Measurements from ENCODE around the gene IL1RAPL1. TPM values are rescaled to one million over a fixed set of nuclear protein-coding genes. Genes with fewer than 3 reads are reported as not detected.

The IL1RAPL1 gene
- total RNA-seq, 3 donors from 2014 or later: 0.16 to 0.44 TPM; not detected in 1

DNA sequence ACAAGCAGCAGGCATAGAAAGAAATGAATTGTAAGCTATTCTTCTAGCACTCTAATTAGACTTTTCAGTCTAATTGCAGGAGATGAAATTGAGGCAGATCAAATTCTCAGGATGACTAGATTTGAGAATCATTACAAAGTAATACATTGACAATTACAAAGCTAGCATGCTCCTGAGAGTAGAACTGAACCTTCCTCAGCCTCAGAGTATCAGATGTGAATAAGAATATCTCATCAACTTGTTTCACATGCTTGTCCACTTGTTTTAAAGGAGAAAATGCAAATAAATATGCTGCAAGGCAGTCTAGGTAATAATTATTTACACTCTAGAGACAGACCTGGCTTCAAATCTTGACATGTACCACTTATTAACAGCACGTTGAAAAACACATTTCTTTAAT is 1137.1 kb downstream of the IL1RAPL1 start:
- Histone ChIP-seq H3K9me3 (no peaks in the 10 kb centered on the region), H3K27ac (no peak overlapping the region), H3K27me3 (peaks cover 0 to 4% of the 10 kb centered on the region in 2 donors), H3K4me1 (no peaks in the 10 kb centered on the region), H3K4me3 (no peak overlapping the region), H3K36me3 (no peaks in the 10 kb centered on the region)
- intact Hi-C loops (cut with DNase I; ENCODE audit: low total_unique reads): no loop called here
- TF ChIP-seq, protein P1, sequence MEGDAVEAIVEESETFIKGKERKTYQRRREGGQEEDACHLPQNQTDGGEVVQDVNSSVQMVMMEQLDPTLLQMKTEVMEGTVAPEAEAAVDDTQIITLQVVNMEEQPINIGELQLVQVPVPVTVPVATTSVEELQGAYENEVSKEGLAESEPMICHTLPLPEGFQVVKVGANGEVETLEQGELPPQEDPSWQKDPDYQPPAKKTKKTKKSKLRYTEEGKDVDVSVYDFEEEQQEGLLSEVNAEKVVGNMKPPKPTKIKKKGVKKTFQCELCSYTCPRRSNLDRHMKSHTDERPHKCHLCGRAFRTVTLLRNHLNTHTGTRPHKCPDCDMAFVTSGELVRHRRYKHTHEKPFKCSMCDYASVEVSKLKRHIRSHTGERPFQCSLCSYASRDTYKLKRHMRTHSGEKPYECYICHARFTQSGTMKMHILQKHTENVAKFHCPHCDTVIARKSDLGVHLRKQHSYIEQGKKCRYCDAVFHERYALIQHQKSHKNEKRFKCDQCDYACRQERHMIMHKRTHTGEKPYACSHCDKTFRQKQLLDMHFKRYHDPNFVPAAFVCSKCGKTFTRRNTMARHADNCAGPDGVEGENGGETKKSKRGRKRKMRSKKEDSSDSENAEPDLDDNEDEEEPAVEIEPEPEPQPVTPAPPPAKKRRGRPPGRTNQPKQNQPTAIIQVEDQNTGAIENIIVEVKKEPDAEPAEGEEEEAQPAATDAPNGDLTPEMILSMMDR (IDR thresholded peaks at IDR 0.05): no peak
- TF ChIP-seq POLR2AphosphoS5 (IDR thresholded peaks at IDR 0.05) (no peak), POLR2A (IDR thresholded peaks at IDR 0.05) (no peak)
- no peak for DNase-seq (ENCODE audit: low spot score in 2 of 2)

DNA sequence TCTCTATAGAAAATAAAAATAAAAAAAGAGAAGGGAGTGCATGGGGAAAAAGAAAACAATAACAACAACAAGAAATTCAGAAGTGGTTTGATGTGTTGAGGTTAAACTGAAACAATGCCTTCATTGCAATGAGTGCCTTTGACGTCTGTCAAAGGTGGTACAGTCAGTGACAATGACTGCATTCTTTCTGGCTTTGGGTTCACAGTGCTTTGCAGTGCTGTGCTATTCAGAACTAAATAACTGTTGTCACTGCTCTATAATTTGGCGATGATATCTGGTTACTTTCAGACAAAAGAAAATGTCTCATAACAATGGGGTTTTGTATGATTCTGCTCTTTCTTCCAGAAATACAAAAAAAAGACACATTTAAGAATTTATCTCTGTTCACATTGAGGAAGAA is 1139.6 kb downstream of the IL1RAPL1 start:
- Histone ChIP-seq H3K9me3 (no peaks in the 10 kb centered on the region), H3K27me3 (peaks cover 0 to 4% of the 10 kb centered on the region in 2 donors), H3K4me1 (no peaks in the 10 kb centered on the region), H3K36me3 (no peaks in the 10 kb centered on the region), H3K27ac (no peak overlapping the region), H3K4me3 (no peak overlapping the region)
- DNase-seq (ENCODE audit: low spot score in 2 of 2): no peak
- TF ChIP-seq, protein P1 (IDR thresholded peaks at IDR 0.05): no peak
- TF ChIP-seq POLR2AphosphoS5 (IDR thresholded peaks at IDR 0.05): no peak
- no peak for TF ChIP-seq POLR2A (IDR thresholded peaks at IDR 0.05)
- intact Hi-C loops (cut with DNase I; ENCODE audit: low total_unique reads): no loop called here

DNA sequence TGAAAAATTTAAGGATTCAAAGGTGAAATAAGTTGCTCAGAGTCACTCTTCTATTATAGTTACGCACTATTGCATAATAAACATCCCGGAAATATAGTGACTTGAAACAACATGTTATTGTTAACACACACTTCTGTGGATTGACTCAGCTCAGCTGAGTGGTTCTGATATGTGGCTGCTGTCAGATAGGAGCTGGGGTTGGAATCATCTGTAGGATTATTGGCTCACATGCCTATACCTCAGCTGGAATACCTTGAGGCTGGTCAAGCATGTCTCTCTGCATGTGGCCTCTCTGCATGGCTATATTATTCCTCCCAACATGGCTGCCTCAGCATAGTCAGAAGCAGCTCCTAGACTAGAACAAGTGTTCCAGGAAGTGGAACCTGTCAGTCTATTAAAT is 1141.4 kb downstream of the IL1RAPL1 start:
- TF ChIP-seq POLR2AphosphoS5 (IDR thresholded peaks at IDR 0.05): no peak
- TF ChIP-seq, protein P1 (IDR thresholded peaks at IDR 0.05): no peak
- TF ChIP-seq POLR2A (IDR thresholded peaks at IDR 0.05): no peak
- intact Hi-C loops (cut with DNase I; ENCODE audit: low total_unique reads): no loop called here
- no peaks in the 10 kb centered on the region for H3K36me3 ChIP-seq
- DNase-seq (ENCODE audit: low spot score in 2 of 2): no peak
- no peaks in the 10 kb centered on the region for H3K4me1 ChIP-seq
- H3K9me3 ChIP-seq: no peaks in the 10 kb centered on the region
- H3K27me3 ChIP-seq: peaks cover 0 to 11% of the 10 kb centered on the region in 2 donors
- no peak overlapping the region for H3K4me3 ChIP-seq
- H3K27ac ChIP-seq: no peak overlapping the region

DNA sequence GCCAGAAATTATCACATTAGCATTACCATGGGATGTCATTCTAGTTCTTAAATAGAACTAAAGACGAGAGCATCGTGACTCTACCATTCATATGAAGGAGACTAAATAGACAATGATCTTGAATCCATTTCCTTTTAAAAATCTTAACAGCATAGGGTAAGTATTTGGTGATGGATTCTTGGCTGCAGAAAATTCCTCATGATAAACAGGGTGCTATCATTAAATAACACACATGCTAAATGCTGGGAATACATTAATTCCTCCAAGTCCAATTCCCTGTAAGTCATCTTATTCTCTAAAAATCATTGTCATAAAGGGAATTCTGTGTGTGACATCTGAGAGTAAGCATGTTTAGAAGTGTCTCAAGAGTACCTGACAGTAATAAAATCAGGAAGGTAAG is 1157.7 kb downstream of the IL1RAPL1 start:
- Histone ChIP-seq H3K9me3 (no peaks in the 10 kb centered on the region), H3K4me3 (no peak overlapping the region), H3K27me3 (peaks cover 0 to 7% of the 10 kb centered on the region in 2 donors), H3K27ac (no peak overlapping the region), H3K36me3 (no peaks in the 10 kb centered on the region), H3K4me1 (no peaks in the 10 kb centered on the region)
- no peak for DNase-seq (ENCODE audit: low spot score in 2 of 2)
- TF ChIP-seq, protein P1 (IDR thresholded peaks at IDR 0.05): no peak
- TF ChIP-seq POLR2A (IDR thresholded peaks at IDR 0.05): no peak
- no peak for TF ChIP-seq POLR2AphosphoS5 (IDR thresholded peaks at IDR 0.05)
- intact Hi-C loops (cut with DNase I; ENCODE audit: low total_unique reads): no loop called here

DNA sequence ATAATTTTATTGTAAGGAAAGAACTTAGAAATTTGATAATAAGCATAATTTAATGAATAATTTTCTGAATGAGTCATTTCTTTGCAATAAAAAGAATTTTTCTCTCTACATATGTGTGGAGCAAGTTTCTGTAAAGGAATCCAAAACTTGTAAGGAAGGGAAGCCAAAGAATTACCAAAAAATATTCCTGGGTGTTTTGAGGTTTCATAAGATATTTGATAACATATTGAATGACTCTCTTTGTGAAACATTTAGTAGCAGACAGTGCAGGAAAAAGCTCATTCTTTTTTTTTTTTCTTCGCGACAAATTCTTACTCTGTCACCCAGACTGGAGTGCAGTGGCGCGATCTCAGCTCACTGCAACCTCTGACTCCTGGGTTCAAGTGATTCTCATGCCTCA is 1159.1 kb downstream of the IL1RAPL1 start:
- peaks cover 0 to 7% of the 10 kb centered on the region in 2 donors for H3K27me3 ChIP-seq
- intact Hi-C loops (cut with DNase I; ENCODE audit: low total_unique reads): no loop called here

More for the DNA sequence above, 1159.1 kb downstream of the IL1RAPL1 start:
- no peak for TF ChIP-seq POLR2A (IDR thresholded peaks at IDR 0.05)
- no peak for TF ChIP-seq POLR2AphosphoS5 (IDR thresholded peaks at IDR 0.05)
- TF ChIP-seq, protein P1 (IDR thresholded peaks at IDR 0.05): no peak
- Histone ChIP-seq H3K4me3 (no peak overlapping the region), H3K36me3 (no peaks in the 10 kb centered on the region), H3K4me1 (no peaks in the 10 kb centered on the region), H3K9me3 (no peaks in the 10 kb centered on the region), H3K27ac (no peak overlapping the region)
- no peak for DNase-seq (ENCODE audit: low spot score in 2 of 2)

Measured in breast epithelium (tissue), 4 donors.